RWPE2 (cell line): Measurements from ENCODE around the gene NEUROG3.
A peak's percentile ranks its signal among the peaks of the same experiment; 100 is the strongest.

Experiments
- ATAC-seq: fragments of 200-7000 bp; cut with Tn5 transposase; 3 replicates; pipeline ENCODE4 v1.9.1; 2021; ENCODE audit warnings: low read depth
- DNase-seq: peaks from one replicate; pipeline ENCODE4 v3.0.0-alpha.2; 2020; ENCODE audit warnings: low spot score
- H3K27ac ChIP-seq: fragments of 450-650 bp; 2 replicates; pipeline ENCODE4 v1.5.1; 2017; ENCODE audit warnings: mild to moderate bottlenecking; ENCODE audit not compliant: poor library complexity, severe bottlenecking
- H3K27me3 ChIP-seq: fragments of 250-450 bp; sonication (Bioruptor Pico); 2 replicates; pipeline ENCODE4 v1.5.1; 2021; ENCODE audit warnings: mild to moderate bottlenecking, moderate library complexity; ENCODE audit not compliant: insufficient read depth, poor library complexity, severe bottlenecking
- H3K36me3 ChIP-seq: fragments of 250-450 bp; sonication (Bioruptor Pico); 2 replicates; pipeline ENCODE4 v1.5.1; 2020; ENCODE audit warnings: low read depth, mild to moderate bottlenecking, moderate library complexity
- H3K4me1 ChIP-seq: fragments of 250-450 bp; sonication (Bioruptor Pico); 2 replicates; pipeline ENCODE4 v1.5.1; 2021; ENCODE audit warnings: mild to moderate bottlenecking, moderate library complexity; ENCODE audit not compliant: insufficient read depth, poor library complexity, severe bottlenecking
- H3K4me3 ChIP-seq: fragments of 250-450 bp; sonication (Bioruptor Pico); 2 replicates; pipeline ENCODE4 v1.5.1; 2021; ENCODE audit warnings: mild to moderate bottlenecking, moderate library complexity; ENCODE audit not compliant: severe bottlenecking
- H3K9me3 ChIP-seq: fragments of 250-450 bp; sonication (Bioruptor Pico); 2 replicates; pipeline ENCODE4 v1.5.1; 2021; ENCODE audit warnings: mild to moderate bottlenecking, moderate library complexity; ENCODE audit not compliant: severe bottlenecking
- CTCF ChIP-seq: fragments of 450-650 bp; IDR thresholded peaks from one replicate; pipeline ENCODE4 v1.5.1; 2017; ENCODE audit warnings: mild to moderate bottlenecking, moderate library complexity; ENCODE audit not compliant: poor library complexity, severe bottlenecking

Gene NEUROG3

GRCh38 chr10:69572159-69573055 is 815 bp downstream of the NEUROG3 start:
- TF ChIP-seq CTCF, result no peak
- Histone ChIP-seq H3K27ac (no peak overlapping the region), H3K9me3 (no peaks in the 10 kb centered on the region), H3K36me3 (no peaks in the 10 kb centered on the region), H3K27me3 (peaks cover 100% of the 10 kb centered on the region), H3K4me3 (no peak overlapping the region), H3K4me1 (no peaks in the 10 kb centered on the region)
- DNase-seq, result no peak
- 0 out of 3 replicates have a peak, but pooled peaks have one; percentile 30 for ATAC-seq

DNA sequence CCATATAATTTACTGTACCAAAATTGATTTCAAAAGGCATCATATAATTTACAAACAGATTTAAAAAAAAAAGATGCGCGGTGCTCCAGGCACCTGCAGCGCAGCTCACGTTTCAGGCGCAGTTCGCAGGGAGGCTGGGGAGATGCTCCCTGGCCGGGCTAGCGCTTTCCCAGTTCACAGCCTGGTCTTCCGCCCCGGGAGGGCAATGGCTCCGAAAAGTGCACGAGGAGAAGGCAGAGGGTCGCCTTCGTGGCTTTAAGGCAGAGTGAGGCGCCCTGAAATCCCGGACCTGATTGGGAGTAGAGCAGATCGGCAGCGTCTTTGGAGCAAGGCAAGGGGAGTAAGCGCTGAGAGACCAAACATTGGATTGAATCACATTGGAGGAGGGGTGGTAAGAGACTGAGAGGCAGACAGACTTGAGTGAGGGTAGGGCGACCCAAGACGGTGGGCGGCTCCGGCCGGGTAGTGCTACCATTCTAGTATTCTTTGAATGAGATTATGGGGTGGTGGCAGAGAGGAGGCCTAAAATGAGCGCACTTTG is 1.5 kb downstream of the NEUROG3 start:
- H3K36me3 ChIP-seq, result no peaks in the 10 kb centered on the region
- ATAC-seq, result no peak
- no peaks in the 10 kb centered on the region for H3K4me1 ChIP-seq
- H3K9me3 ChIP-seq, result no peaks in the 10 kb centered on the region
- no peak for TF ChIP-seq CTCF
- H3K27me3 ChIP-seq, result peaks cover 94% of the 10 kb centered on the region
- H3K4me3 ChIP-seq, result no peak overlapping the region
- H3K27ac ChIP-seq, result no peak overlapping the region
- DNase-seq, result no peak

DNA sequence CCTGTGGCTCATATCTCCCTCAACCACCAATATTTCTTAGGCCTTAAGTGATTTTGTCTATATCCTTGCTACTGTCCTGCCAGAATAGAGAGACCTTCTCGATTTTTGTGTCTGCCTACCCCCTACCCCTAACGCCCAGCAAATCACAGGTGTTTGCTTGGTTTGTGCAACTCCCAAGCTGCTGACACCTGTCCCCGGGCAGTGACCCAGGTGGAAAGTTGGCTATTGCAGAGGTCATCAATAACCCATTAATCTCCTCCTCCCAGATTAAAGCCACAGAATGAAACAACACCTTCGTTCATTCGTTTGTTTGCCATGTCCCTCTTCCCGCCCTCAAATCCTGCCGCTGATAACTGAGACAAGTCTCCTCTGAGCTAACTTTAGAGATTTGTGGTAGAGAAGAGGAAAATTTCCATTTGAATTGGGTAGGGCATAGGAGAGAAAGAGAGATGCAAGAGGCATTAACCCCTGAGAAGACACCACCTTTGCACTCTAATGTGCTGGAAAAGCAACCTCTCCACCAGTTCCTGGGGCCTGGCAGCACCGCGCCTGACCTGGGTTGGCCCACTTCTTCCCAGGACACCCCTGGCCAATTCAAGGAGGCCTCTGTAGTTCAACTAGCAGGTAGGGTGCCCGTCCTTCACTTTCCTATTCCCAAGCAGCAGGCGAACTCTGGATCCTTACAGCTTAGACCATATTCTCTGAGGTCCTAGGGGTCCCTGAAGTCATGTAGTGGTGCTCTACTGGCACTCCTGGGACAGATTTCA is 3.0 kb downstream of the NEUROG3 start:
- H3K4me3 ChIP-seq, result no peak overlapping the region
- H3K9me3 ChIP-seq, result no peaks in the 10 kb centered on the region
- no peak for DNase-seq
- no peak overlapping the region for H3K27ac ChIP-seq
- peaks cover 79% of the 10 kb centered on the region for H3K27me3 ChIP-seq
- ATAC-seq, result no peak
- H3K4me1 ChIP-seq, result no peaks in the 10 kb centered on the region
- no peaks in the 10 kb centered on the region for H3K36me3 ChIP-seq
- no peak for TF ChIP-seq CTCF

- Histone ChIP-seq H3K27me3 (peaks cover 72% of the 10 kb centered on the region), H3K4me1 (no peaks in the 10 kb centered on the region), H3K36me3 (no peaks in the 10 kb centered on the region), H3K9me3 (no peaks in the 10 kb centered on the region), H3K27ac (no peak overlapping the region), H3K4me3 (no peak overlapping the region)
- DNase-seq (no peak), ATAC-seq (no peak)
- TF ChIP-seq CTCF, result no peak
Measured at GRCh38 chr10:69569396-69569934, 3.8 kb downstream of the NEUROG3 start.
